ENCODE measurements around the gene CNTNAP2.
A peak's percentile ranks its signal among the peaks of the same experiment; 100 is the strongest.

Gene CNTNAP2

DNA sequence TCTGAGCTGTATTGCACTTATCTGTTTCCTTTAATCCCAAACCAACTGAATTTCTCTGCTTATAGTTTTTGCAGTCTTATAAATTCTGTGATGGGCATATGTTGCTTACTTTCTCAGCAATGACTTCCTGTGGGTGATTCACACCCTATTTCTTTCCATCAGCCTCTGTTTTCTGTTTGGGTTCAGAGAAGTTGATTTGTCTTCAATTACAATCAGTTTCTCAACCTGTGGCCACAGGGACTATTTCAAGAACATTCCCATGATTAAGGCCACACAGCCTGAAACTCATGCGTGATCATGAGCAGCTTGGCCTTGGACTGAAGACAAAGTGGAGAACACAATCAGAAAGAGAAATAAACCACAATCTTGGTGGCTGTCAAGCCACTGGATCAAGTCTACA is 1299.4 kb downstream of the CNTNAP2 start:
- H4K20me1 ChIP-seq: no peaks in the 10 kb centered on the region
- H3K9me3 ChIP-seq (replicated peaks in 1 of 11): no peaks in the 10 kb centered on the region
- no peak for TF ChIP-seq Cebpa-rat (IDR thresholded peaks at IDR 0.05)
- H3K4me2 ChIP-seq: no peak overlapping the region
- H3K36me3 ChIP-seq: no peaks in the 10 kb centered on the region
- no peak overlapping the region for H3K27ac ChIP-seq
- no peaks in the 10 kb centered on the region for H3K27me3 ChIP-seq
- no peak overlapping the region for H3K4me3 ChIP-seq
- H3K9ac ChIP-seq: no peak overlapping the region
- H3K4me1 ChIP-seq: peaks cover 0 to 4% (median 0%) of the 10 kb centered on the region in 10 experiments; a peak in 1 of 20 replicates

DNA sequence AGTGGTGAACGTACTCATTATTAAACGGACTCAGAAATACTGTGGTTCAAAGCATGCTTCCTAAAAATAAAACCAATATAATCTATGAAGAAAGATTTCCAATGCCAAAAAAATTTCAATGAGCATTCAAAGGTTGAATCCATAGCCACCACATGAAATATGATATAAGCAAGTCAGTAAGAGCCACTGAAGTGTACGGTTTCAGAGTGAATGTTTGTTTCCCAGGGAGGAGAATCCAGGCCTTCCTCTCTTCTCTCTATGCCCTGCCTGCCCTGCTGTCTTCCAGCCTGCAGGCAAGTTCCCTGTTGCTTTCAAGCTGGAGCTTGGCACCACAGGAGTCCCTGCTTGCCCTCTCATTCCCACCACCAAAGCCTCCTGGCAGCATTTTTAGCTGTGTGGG is 1302.4 kb downstream of the CNTNAP2 start:
- Histone ChIP-seq H3K27me3 (no peaks in the 10 kb centered on the region), H3K4me2 (no peak overlapping the region), H3K9me3 (replicated peaks in 1 of 11) (no peaks in the 10 kb centered on the region), H3K36me3 (no peaks in the 10 kb centered on the region), H3K9ac (no peak overlapping the region), H4K20me1 (no peaks in the 10 kb centered on the region), H3K27ac (no peak overlapping the region), H3K4me3 (no peak overlapping the region), H3K4me1 (peaks cover 0 to 4% (median 0%) of the 10 kb centered on the region in 10 experiments; a peak in 1 of 20 replicates)
- TF ChIP-seq Cebpa-rat (IDR thresholded peaks at IDR 0.05): no peak

DNA sequence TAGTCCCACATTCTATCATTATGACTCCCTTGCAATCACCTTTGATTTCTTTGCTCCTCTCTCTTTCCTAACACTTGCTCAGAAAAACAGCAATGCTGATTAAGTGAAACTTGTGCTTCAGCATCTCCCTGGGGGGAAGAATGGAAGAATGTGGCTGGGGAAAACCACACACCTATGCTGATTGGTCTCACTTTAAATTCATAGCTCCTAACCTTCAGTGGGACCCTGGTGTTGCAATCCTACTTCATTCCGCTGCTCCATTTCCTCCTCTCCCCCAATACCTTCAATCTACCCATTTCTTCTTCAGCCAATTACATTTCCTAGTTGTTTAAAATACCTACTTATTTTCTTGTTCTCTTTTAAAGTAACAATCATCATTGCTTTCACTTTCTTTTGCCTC is 1307.3 kb downstream of the CNTNAP2 start:
- no peaks in the 10 kb centered on the region for H3K9me3 ChIP-seq (replicated peaks in 1 of 11)
- 0 out of 22 replicates have a peak overlapping the region, but pooled peaks of 1 of the 11 experiments have one; percentile 14 for H3K4me2 ChIP-seq
- H4K20me1 ChIP-seq: no peaks in the 10 kb centered on the region
- H3K27ac ChIP-seq: no peak overlapping the region
- no peaks in the 10 kb centered on the region for H3K36me3 ChIP-seq
- no peaks in the 10 kb centered on the region for H3K4me1 ChIP-seq
- no peak overlapping the region for H3K4me3 ChIP-seq
- H3K9ac ChIP-seq: no peak overlapping the region
- no peak for TF ChIP-seq Cebpa-rat (IDR thresholded peaks at IDR 0.05)
- H3K27me3 ChIP-seq: no peaks in the 10 kb centered on the region

DNA sequence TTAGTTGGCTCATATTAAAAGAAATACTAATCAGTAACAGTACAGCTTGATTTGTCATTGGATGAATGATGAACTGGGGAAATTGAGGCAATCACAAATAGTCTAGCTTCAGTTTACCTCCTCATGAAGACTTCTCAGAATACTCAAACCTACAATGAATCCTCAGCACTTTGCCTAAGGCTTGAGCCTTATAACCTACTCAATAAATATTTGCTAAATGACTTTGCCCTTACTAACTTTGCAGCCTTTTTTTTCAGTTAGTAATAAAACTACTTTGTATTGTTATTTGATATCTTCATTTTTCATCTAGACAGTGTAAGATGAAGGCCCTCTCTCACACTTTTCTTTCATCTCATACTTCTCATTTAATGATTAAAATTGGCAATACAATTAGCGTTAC is 1311.5 kb downstream of the CNTNAP2 start:
- Histone ChIP-seq H3K27ac (no peak overlapping the region), H3K4me1 (no peaks in the 10 kb centered on the region), H3K4me2 (no peak overlapping the region), H4K20me1 (no peaks in the 10 kb centered on the region), H3K36me3 (no peaks in the 10 kb centered on the region), H3K4me3 (no peak overlapping the region), H3K27me3 (no peaks in the 10 kb centered on the region), H3K9me3 (replicated peaks in 1 of 11) (no peaks in the 10 kb centered on the region), H3K9ac (no peak overlapping the region)
- TF ChIP-seq Cebpa-rat (IDR thresholded peaks at IDR 0.05): no peak

DNA sequence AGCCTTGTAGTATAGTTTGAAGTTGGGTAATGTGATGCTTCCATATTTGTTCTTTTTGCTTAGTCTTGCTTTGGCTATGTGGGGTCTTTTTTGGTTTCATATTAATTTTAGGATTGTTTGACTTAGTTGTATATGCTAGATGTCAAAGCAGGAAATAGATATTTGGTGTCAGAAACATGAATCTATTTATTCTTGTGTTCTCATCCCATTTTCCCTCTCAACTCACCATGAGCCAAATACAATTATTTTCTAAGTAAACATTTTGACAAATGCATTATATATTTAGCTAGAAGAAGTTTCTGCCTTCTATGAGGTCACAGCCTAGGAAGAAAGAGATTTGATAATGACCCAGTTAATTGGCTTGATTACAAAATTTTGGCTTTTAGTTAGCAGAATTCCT is 1313.4 kb downstream of the CNTNAP2 start:
- H3K27ac ChIP-seq: no peak overlapping the region
- no peaks in the 10 kb centered on the region for H3K27me3 ChIP-seq
- H3K4me3 ChIP-seq: no peak overlapping the region
- H3K36me3 ChIP-seq: no peaks in the 10 kb centered on the region
- H3K4me1 ChIP-seq: no peaks in the 10 kb centered on the region
- no peak for TF ChIP-seq Cebpa-rat (IDR thresholded peaks at IDR 0.05)
- no peak overlapping the region for H3K4me2 ChIP-seq
- H3K9ac ChIP-seq: no peak overlapping the region
- H3K9me3 ChIP-seq (replicated peaks in 1 of 11): no peaks in the 10 kb centered on the region
- no peaks in the 10 kb centered on the region for H4K20me1 ChIP-seq

DNA sequence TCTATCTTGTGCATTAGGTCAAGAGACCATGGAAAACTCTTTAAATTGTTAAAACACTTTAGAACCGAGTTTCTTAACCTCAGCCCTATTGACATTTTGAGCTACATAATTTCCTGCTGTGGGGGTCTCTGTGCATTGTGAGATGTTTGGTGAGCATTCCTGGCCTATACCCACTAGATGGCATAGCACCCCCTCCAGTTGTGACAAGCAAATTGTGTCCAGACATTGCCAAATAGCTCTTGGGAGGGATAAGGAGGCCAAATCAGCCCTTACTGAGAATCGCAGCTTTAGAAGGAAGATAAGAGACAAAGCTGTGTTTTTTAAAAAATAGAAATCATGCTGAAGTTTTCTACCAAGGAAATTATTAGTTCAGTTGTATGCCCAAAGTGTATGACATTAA is 1315.5 kb downstream of the CNTNAP2 start:
- Histone ChIP-seq H4K20me1 (no peaks in the 10 kb centered on the region), H3K27me3 (no peaks in the 10 kb centered on the region), H3K36me3 (no peaks in the 10 kb centered on the region), H3K27ac (no peak overlapping the region), H3K4me1 (no peaks in the 10 kb centered on the region), H3K4me3 (no peak overlapping the region), H3K4me2 (no peak overlapping the region), H3K9me3 (replicated peaks in 1 of 11) (no peaks in the 10 kb centered on the region), H3K9ac (no peak overlapping the region)
- TF ChIP-seq Cebpa-rat (IDR thresholded peaks at IDR 0.05): no peak

DNA sequence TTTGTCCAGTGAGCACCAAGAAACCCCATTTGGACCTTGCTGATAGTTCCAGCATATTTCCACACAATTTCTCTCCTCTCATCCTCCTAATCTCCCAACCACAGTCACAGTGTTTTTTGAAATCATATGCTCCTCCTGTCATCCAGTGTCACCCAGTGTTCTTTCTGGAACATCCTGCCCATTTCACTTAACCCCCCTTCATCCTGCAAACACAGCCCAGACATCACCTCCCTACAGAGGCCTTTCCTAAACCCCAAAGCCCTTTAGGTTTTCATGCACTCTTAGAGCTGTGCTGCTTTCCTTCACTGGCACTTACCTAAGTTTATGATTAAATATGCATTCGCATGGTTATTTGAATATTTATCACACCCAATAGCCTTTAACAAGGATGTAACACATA is 1316.0 kb downstream of the CNTNAP2 start:
- H3K9ac ChIP-seq: no peak overlapping the region
- H3K27ac ChIP-seq: no peak overlapping the region
- no peaks in the 10 kb centered on the region for H4K20me1 ChIP-seq

DNA sequence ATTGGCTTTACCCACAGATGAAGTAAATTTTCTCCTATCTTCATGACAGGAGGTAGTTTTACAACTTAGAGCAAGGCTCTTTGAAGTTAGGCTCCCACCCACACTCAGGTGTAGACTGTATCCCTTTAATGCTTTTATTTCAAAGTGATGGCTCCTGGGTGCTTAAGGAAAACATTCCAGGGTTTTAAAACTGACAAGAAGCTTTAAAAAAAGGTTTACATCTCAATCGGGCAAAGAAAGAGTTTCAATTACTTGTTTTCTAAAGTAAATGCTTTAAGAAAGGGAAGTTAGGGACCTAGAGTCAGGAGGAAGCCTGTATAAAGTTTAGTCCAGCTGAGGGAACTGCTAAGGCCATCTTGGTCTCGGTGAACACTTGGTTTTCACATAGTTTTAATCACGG is 1320.1 kb downstream of the CNTNAP2 start:
- no peak overlapping the region for H3K4me2 ChIP-seq

More for the DNA sequence above, 1316.0 kb downstream of the CNTNAP2 start:
- Histone ChIP-seq H3K4me3 (no peak overlapping the region), H3K36me3 (no peaks in the 10 kb centered on the region), H3K9me3 (replicated peaks in 1 of 11) (no peaks in the 10 kb centered on the region), H3K4me2 (no peak overlapping the region), H3K4me1 (no peaks in the 10 kb centered on the region), H3K27me3 (no peaks in the 10 kb centered on the region)
- no peak for TF ChIP-seq Cebpa-rat (IDR thresholded peaks at IDR 0.05)

DNA sequence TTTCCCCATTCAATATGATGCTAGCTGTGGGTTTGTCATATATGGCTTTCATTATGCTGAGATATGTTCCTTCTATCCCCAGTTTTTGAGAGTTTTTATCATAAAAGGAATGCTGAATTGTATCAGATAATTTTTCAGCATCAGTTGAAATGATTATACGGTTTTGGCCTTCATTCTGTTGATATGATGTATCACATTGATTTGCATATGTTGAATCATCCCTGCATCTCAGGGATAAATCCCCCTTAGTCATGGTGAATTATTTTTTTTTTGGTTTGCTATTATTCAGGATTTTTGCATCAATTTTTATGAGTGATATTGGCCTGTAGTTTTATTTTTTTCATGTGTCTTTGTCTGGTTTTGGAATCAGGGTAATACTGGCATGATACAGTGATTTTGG is 1321.6 kb downstream of the CNTNAP2 start:
- Histone ChIP-seq H3K4me2 (no peak overlapping the region), H3K4me3 (no peak overlapping the region), H3K4me1 (no peaks in the 10 kb centered on the region), H3K36me3 (no peaks in the 10 kb centered on the region), H3K27ac (no peak overlapping the region), H4K20me1 (no peaks in the 10 kb centered on the region), H3K27me3 (no peaks in the 10 kb centered on the region), H3K9ac (no peak overlapping the region), H3K9me3 (replicated peaks in 1 of 11) (peaks cover 0 to 13% (median 6%) of the 10 kb centered on the region in 11 experiments; a peak in 10 of 22 replicates)
- no peak for TF ChIP-seq Cebpa-rat (IDR thresholded peaks at IDR 0.05)

More for the DNA sequence above, 1320.1 kb downstream of the CNTNAP2 start:
- no peak overlapping the region for H3K9ac ChIP-seq
- H4K20me1 ChIP-seq: no peaks in the 10 kb centered on the region
- H3K27ac ChIP-seq: no peak overlapping the region
- H3K4me1 ChIP-seq: no peaks in the 10 kb centered on the region
- peaks cover 0 to 13% (median 4%) of the 10 kb centered on the region in 11 experiments; a peak in 7 of 22 replicates for H3K9me3 ChIP-seq (replicated peaks in 1 of 11)
- H3K36me3 ChIP-seq: no peaks in the 10 kb centered on the region
- H3K27me3 ChIP-seq: no peaks in the 10 kb centered on the region
- H3K4me3 ChIP-seq: no peak overlapping the region
- no peak for TF ChIP-seq Cebpa-rat (IDR thresholded peaks at IDR 0.05)

DNA sequence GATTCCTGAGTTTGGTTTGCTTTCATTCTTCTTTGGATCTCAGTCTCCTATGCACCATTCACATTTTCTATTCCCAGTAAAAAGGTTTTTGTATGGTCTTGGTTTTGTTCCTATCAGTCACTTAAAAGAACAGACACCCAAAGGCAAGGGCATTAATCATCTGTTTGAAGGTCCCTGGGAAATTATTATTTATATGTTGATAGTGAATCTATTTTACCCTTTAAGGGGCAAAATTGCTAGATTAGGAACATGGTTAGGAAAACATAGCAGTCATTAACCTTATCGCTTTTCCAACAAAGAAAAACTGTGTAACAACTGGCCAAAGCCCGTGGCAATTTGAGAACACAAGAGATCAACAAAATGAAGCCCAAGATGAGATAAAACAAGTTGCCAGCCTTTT is 1327.3 kb downstream of the CNTNAP2 start:
- Histone ChIP-seq H3K4me2 (no peak overlapping the region), H3K27ac (no peak overlapping the region), H3K36me3 (no peaks in the 10 kb centered on the region), H3K9me3 (replicated peaks in 1 of 11) (peaks cover 0 to 13% (median 6%) of the 10 kb centered on the region in 11 experiments; a peak in 10 of 22 replicates), H4K20me1 (no peaks in the 10 kb centered on the region), H3K27me3 (no peaks in the 10 kb centered on the region), H3K4me1 (no peaks in the 10 kb centered on the region), H3K9ac (no peak overlapping the region), H3K4me3 (no peak overlapping the region)
- TF ChIP-seq Cebpa-rat (IDR thresholded peaks at IDR 0.05): no peak

All from BLaER1 treated with 17β-estradiol and CSF1 and Interleukin-3, amounts not matched to agents 10 nM and 100 nM (cell line).